ENCODE measurements around the gene DSCAML1. TPM values are rescaled to one million over a fixed set of nuclear protein-coding genes. Genes with fewer than 3 reads are reported as not detected.

The DSCAML1 gene
- polyA plus RNA-seq, 1 donor = 0.63 TPM

GRCh38 chr11:117604336-117604995, 192.6 kb downstream of the DSCAML1 start:
- DNase-seq = no peak

- no peak for DNase-seq
Observed at GRCh38 chr11:117603932-117604331, 193.1 kb downstream of the DSCAML1 start.

- no peak for DNase-seq
Observed at GRCh38 chr11:117601006-117601708, 195.9 kb downstream of the DSCAML1 start.

GRCh38 chr11:117600234-117600783, 196.7 kb downstream of the DSCAML1 start:
- DNase-seq = no peak

GRCh38 chr11:117597071-117597470, 199.9 kb downstream of the DSCAML1 start:
- peak; percentile 36 for DNase-seq

- DNase-seq = no peak
Observed at GRCh38 chr11:117595440-117595839, 201.6 kb downstream of the DSCAML1 start.

- DNase-seq = no peak
Observed at GRCh38 chr11:117594721-117595120, 202.3 kb downstream of the DSCAML1 start.

- no peak for DNase-seq
Observed at GRCh38 chr11:117593065-117593464, 204.0 kb downstream of the DSCAML1 start.

GRCh38 chr11:117591316-117592039, 205.5 kb downstream of the DSCAML1 start:
- DNase-seq = no peak

GRCh38 chr11:117589063-117589462, 208.0 kb downstream of the DSCAML1 start:
- DNase-seq = no peak

GRCh38 chr11:117588166-117588810, 208.7 kb downstream of the DSCAML1 start:
- no peak for DNase-seq

- DNase-seq = no peak
Observed at GRCh38 chr11:117587416-117587815, 209.6 kb downstream of the DSCAML1 start.

GRCh38 chr11:117586392-117586791, 210.6 kb downstream of the DSCAML1 start:
- DNase-seq = no peak

GRCh38 chr11:117585631-117586030, 211.4 kb downstream of the DSCAML1 start:
- DNase-seq = no peak

- DNase-seq = no peak
Observed at GRCh38 chr11:117584056-117584830, 212.8 kb downstream of the DSCAML1 start.

- DNase-seq = no peak
Observed at GRCh38 chr11:117583063-117583801, 213.8 kb downstream of the DSCAML1 start.

- no peak for DNase-seq
Observed at GRCh38 chr11:117582433-117582832, 214.6 kb downstream of the DSCAML1 start.

- no peak for DNase-seq
Observed at GRCh38 chr11:117580866-117581265, 216.2 kb downstream of the DSCAML1 start.

GRCh38 chr11:117579161-117579560, 217.9 kb downstream of the DSCAML1 start:
- no peak for DNase-seq

- DNase-seq = no peak
Observed at GRCh38 chr11:117575856-117576255, 221.2 kb downstream of the DSCAML1 start.

- no peak for DNase-seq
Observed at GRCh38 chr11:117574551-117574950, 222.5 kb downstream of the DSCAML1 start.

All from hindlimb muscle (tissue), 1 donor.